Colonic mucosa (tissue), 4 donors: ENCODE results near the gene PLA2G5. TPM values are rescaled to one million over a fixed set of nuclear protein-coding genes. Genes with fewer than 3 reads are reported as not detected.

Source experiments
- DNase-seq: peaks from one replicate; pipeline ENCODE4 v3.0.0-alpha.2; 2020
- H3K27ac ChIP-seq: fragments of 200-600 bp; one replicate; pipeline ENCODE4 v1.8.0; 2021
- H3K27me3 ChIP-seq: fragments of 200-600 bp; one replicate; pipeline ENCODE4 v1.8.0; 2021
- H3K36me3 ChIP-seq: fragments of 200-600 bp; one replicate; pipeline ENCODE4 v1.8.0; 2021
- H3K4me1 ChIP-seq: fragments of 200-600 bp; one replicate; pipeline ENCODE4 v1.8.0; 2021; ENCODE audit warnings: mild to moderate bottlenecking
- H3K4me3 ChIP-seq: fragments of 200-600 bp; one replicate; pipeline ENCODE4 v1.8.0; 2021
- H3K9ac ChIP-seq, 2 donors: one replicate each; pipeline ENCODE4 v1.7.0; 2013; ENCODE audit warnings: control low read depth in 2 of 2, low read depth in 2 of 2, low read length in 2 of 2
- H3K9me3 ChIP-seq: fragments of 200-600 bp; one replicate; pipeline ENCODE4 v1.8.0; 2021
- CTCF ChIP-seq: fragments of 200-600 bp; IDR thresholded peaks from one replicate; pipeline ENCODE4 v1.8.0; 2022; ENCODE audit warnings: antibody characterized with exemption, mild to moderate bottlenecking
- intact Hi-C: fragments of 100-400 bp; cut with DNase I; formaldehyde crosslinking; loops from one replicate; pipeline ENCODE4 v1.14.1; 2022
- total RNA-seq, 2 donors: library from RNA; stranded (reverse); fragmentation: NEBNext Ultra II Directional in 1 of 2; extraction: Animal tissue kit (Norgen Biotek cat#: 25700) in 1 of 2; gene quantifications; one replicate each; pipeline ENCODE4 v1.2.1, GENCODE V29; 2021
- donor health status: healthy.
- donor health status: DM: no; HTN: no; CAD: no.
- donor health status: DM: no; HTN: no; CAD: no.

The PLA2G5 gene
- total RNA-seq, 2 donors from 2014 or later: 1.8 TPM; not detected in 1

GRCh38 chr1:20107796-20108195 lies 37.8 kb downstream of the PLA2G5 start:
- no peak for TF ChIP-seq CTCF
- H3K4me3 ChIP-seq: no peak overlapping the region
- DNase-seq: no peak
- H3K27ac ChIP-seq: no peak overlapping the region
- no peak overlapping the region for H3K9ac ChIP-seq
- no peaks in the 10 kb centered on the region for H3K4me1 ChIP-seq
- intact Hi-C loops: no loop called here
- H3K27me3 ChIP-seq: no peaks in the 10 kb centered on the region
- no peaks in the 10 kb centered on the region for H3K36me3 ChIP-seq
- H3K9me3 ChIP-seq: no peaks in the 10 kb centered on the region

- Histone ChIP-seq H3K4me3 (no peak overlapping the region), H3K27me3 (no peaks in the 10 kb centered on the region), H3K9ac (no peak overlapping the region), H3K27ac (no peak overlapping the region), H3K9me3 (no peaks in the 10 kb centered on the region), H3K36me3 (no peaks in the 10 kb centered on the region), H3K4me1 (no peaks in the 10 kb centered on the region)
- no peak for DNase-seq
- intact Hi-C loops: no loop called here
- no peak for TF ChIP-seq CTCF
Observed at GRCh38 chr1:20108366-20109123, 38.6 kb downstream of the PLA2G5 start.

- Histone ChIP-seq H3K4me3 (no peak overlapping the region), H3K9ac (no peak overlapping the region), H3K27me3 (no peaks in the 10 kb centered on the region), H3K36me3 (no peaks in the 10 kb centered on the region), H3K27ac (no peak overlapping the region), H3K9me3 (no peaks in the 10 kb centered on the region), H3K4me1 (no peaks in the 10 kb centered on the region)
- intact Hi-C loops: no loop called here
- no peak for DNase-seq
- no peak for TF ChIP-seq CTCF
Observed at GRCh38 chr1:20109223-20109856, 39.3 kb downstream of the PLA2G5 start.

DNA sequence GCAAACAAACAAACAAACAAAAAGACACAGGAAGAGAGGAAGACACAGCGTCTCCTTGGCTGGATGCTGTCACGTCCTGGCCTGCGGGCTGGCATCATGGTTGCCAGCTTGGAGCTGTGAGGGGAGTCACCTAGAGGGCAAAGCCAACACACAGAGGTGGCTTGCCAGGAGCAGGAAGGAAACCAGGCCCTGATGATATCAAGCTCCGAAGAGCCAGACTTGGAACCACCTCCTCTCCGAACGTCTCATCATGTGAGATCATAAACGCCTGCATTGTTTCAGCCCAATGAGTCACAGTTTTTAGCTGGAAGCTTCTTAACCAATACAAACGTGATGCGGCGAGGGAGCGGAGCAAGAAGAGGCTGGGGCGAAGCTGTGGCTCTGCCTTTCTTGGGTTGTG lies 40.7 kb downstream of the PLA2G5 start:
- no peaks in the 10 kb centered on the region for H3K9me3 ChIP-seq
- TF ChIP-seq CTCF: no peak
- H3K27ac ChIP-seq: no peak overlapping the region
- H3K27me3 ChIP-seq: no peaks in the 10 kb centered on the region
- H3K4me1 ChIP-seq: no peaks in the 10 kb centered on the region
- H3K36me3 ChIP-seq: no peaks in the 10 kb centered on the region
- no peak overlapping the region for H3K4me3 ChIP-seq
- H3K9ac ChIP-seq: no peak overlapping the region
- DNase-seq: no peak
- intact Hi-C loops: no loop called here

- Histone ChIP-seq H3K36me3 (no peaks in the 10 kb centered on the region), H3K27ac (no peak overlapping the region), H3K27me3 (no peaks in the 10 kb centered on the region), H3K4me3 (no peak overlapping the region), H3K9me3 (no peaks in the 10 kb centered on the region), H3K4me1 (no peaks in the 10 kb centered on the region), H3K9ac (no peak overlapping the region)
- no peak for DNase-seq
- TF ChIP-seq CTCF: no peak
- intact Hi-C loops: no loop called here
Observed at GRCh38 chr1:20111452-20111851, 41.5 kb downstream of the PLA2G5 start.
